KOPT-K1 (cell line): ENCODE results near the gene SLBP.
A peak's percentile ranks its signal among the peaks of the same experiment; 100 is the strongest.
"Not testable (repeated sequence)": the region's sequence is repeated elsewhere in the genome, so short reads cannot be mapped to it uniquely, and the experiment has no call there.

ENCODE experiments used
- H3K27ac ChIP-seq: fragments of 200-600 bp; sonication (generic); 2 replicates; pipeline ENCODE4 v1.5.1; 2016; ENCODE audit warnings: antibody characterized with exemption, mild to moderate bottlenecking, low read depth, low read length; ENCODE audit not compliant: poor library complexity, severe bottlenecking
- H3K36me3 ChIP-seq: fragments of 200-600 bp; sonication (generic); 2 replicates; pipeline ENCODE4 v1.5.1; 2017; ENCODE audit warnings: antibody characterized with exemption, mild to moderate bottlenecking, low read length, moderate library complexity; ENCODE audit not compliant: insufficient read depth
- H3K9me3 ChIP-seq: fragments of 200-600 bp; sonication (generic); 2 replicates; pipeline ENCODE4 v1.5.1; 2017; ENCODE audit warnings: antibody characterized with exemption, low read length, mild to moderate bottlenecking; ENCODE audit not compliant: insufficient read depth, poor library complexity, severe bottlenecking

The SLBP gene

DNA sequence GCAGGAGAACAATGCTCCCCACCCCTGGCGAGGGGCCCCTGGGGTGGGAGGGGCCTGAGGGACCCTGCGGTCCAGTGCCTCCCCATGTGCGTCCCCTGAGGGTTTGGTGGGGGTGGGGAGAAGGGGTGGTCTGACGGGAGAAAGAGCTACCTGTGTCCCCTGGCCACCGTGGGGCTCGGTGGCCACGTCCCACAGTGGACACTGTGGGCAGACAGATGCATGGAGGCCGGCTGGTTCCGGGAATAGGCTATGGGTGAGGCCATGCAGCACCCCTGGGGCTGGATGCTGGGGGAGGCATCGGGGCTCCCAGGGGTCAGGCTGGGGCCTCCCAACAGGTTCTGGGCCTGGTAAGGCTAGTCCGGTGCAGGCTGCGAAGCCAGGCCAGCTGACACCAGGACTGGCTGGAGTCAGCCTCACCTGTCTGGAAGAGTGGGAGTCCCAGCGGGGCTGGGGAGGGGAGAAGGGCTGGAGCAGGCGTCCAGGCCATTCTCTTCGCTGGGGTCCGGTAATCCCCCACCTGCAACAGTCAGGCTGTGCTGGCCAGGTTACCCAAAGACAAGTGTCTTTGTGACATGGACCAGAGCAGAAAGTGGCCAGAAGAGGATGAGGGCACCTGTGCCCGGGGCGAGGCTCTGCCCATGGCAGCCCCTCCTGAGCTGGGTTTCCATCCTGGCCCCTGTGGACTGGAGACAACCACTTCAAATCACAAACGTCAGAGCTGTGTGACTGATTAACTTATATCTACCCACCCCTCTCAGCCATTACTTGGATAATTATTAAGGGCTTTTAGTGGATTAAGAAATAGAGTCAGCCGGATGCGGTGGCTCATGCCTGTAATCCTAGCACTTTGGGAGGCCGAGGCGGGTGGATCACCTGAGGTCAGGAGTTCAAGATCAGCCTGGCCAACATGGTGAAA, 26.6 kb downstream of the SLBP start:
- Histone ChIP-seq H3K27ac (no peak overlapping the region), H3K36me3 (peaks cover 18% of the 10 kb centered on the region), H3K9me3 (no peaks in the 10 kb centered on the region)

DNA sequence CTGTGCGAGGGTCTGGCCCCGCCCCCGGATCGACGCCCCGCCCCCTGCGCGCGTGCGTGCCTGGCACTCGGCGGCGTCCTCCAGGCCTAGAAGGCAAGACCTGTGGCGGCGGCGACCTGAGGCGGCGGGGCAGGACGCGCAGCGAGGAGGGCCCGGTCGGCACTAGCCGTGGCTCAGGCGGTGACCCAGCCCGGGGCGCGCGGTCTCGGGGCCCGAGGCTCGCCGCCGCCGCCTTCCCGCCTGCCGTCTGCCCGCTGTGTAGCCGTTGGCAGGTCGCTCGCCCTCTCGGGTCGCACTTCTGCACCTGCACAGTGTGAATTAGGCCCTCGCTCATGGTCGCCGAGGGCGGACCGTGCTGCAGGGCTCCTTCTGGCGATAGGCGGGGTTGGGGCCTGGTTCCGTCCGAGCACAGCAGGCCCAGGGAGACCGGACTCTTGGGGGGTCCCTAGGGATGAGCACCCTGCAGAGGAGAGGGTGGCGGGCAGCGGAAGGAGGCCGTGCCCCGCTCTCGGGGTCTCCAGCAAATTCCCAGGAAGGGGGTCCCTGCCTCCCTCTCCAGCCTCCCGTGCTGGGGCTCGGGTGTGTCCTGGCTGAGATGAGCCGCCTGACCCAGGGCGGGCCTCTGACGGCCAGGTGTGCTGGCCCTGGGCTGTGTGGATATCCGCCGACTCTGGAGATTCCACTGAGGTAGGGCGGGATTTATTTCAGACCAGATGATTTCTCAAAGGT, 27.4 kb downstream of the SLBP start:
- Histone ChIP-seq H3K27ac (no peak overlapping the region), H3K36me3 (peaks cover 9% of the 10 kb centered on the region), H3K9me3 (no peaks in the 10 kb centered on the region)

DNA sequence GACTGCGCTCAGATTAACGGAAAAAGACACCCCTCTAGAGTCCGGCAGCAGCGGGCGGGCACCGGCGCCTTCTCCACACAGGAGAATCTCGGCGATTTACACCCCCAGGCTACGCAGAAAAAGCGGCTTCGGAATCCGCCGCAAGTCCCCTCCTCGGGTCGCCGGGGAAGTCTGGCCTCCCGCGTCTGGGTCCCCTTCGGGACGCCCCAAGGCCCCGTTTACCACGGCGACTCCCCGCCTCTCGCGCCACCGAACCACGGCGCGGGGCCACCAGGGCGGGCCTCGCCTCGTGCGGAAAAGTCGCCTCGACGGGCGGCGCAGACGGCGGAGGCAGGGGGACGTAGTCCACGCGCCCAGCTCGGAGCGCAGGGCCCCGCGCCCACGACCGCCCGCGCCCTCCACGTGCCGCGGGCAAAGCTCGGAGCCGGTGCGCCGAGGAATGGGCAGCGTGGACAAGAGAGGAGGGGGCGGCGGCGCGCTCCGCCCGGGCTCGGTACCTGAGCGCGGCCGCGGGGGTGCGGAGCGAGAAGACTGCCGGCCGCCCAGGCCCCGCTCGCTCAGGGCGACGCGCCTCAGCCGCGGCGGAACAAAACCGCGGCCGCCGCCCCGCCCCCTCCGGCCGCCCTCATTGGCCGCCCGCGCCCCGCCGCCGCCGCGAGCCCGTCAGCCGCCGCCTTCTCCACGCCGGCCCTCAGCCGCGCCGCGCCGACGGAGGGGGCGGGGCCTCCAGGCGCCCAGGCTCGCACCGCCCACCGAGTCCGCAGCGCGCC, 28.2 kb downstream of the SLBP start, which contains the start of gene FAM53A:
Gene FAM53A (minus strand): TSS at position 578 of the 770 bp plus-strand sequence. CDS start 15,572 bp downstream, outside the sequence.
- Histone ChIP-seq H3K36me3 (peaks cover 2% of the 10 kb centered on the region), H3K27ac (peak within 1 kb of the TSS; percentile 33), H3K9me3 (no peaks in the 10 kb centered on the region)

DNA sequence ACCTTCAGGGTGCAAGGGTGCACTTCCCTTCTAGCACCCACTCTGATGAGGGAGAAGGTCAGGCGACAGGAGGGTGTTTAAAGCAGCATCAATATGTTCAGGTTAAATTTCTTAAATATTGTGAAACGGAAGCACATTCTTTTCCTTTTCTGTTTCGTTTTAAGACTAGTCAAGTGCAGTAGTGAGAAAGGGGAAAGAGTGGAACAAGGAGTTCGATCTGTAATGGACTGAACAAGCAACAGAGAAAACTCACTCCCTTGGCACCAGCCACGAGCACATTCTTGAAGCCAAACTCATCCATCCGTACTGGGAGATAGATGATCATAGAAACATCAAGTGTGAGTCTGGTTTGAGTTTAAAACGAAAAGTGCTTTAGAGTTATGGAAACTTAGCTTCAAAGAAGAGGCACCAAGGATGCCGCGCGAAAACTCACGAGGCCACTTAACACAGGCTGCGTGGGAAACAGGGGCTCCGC, 28.8 kb downstream of the SLBP start:
- Histone ChIP-seq H3K9me3 (no peaks in the 10 kb centered on the region), H3K36me3 (no peaks in the 10 kb centered on the region), H3K27ac (no peak overlapping the region)

DNA sequence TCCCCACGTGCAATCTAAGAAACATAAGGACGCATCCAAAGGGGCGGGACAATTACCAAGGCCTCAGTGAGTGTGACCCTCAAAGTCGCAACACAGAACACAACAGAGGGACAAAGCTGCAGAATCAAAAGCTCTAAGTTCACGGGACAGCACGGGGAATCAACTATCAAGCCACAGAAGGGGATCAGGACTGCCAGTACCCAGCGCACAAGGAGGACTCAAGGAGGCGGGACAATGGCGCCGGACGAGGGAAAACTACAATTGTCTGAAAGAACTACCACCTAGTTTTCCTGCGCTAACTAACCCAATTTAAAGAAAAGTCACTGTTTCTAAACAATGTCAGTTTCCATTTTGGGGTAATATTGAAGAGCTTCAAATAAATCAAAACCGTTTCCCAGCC, 29.3 kb downstream of the SLBP start:
- Histone ChIP-seq H3K27ac (no peak overlapping the region), H3K36me3 (no peaks in the 10 kb centered on the region), H3K9me3 (no peaks in the 10 kb centered on the region)

DNA sequence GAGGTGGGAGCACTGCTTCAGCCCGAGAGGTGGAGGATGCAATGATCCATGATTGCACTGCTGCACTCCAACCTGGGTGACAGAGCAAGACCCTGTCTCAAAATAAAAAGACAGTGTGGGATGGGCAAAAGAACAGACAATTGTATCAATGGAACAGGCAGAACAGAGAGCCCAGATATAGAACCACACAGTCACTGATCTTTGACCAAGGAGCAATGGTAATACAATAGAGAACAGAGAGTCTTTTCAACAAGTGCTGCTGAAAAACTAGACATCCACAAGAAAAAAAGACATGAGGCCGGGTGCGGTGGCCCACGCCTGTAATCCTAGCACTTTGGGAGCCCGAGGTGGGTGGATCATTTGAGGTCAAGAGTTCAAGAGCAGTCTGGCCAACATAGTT, 33.9 kb downstream of the SLBP start:
- no peaks in the 10 kb centered on the region for H3K9me3 ChIP-seq
- H3K36me3 ChIP-seq, result no peaks in the 10 kb centered on the region
- no peak overlapping the region for H3K27ac ChIP-seq

DNA sequence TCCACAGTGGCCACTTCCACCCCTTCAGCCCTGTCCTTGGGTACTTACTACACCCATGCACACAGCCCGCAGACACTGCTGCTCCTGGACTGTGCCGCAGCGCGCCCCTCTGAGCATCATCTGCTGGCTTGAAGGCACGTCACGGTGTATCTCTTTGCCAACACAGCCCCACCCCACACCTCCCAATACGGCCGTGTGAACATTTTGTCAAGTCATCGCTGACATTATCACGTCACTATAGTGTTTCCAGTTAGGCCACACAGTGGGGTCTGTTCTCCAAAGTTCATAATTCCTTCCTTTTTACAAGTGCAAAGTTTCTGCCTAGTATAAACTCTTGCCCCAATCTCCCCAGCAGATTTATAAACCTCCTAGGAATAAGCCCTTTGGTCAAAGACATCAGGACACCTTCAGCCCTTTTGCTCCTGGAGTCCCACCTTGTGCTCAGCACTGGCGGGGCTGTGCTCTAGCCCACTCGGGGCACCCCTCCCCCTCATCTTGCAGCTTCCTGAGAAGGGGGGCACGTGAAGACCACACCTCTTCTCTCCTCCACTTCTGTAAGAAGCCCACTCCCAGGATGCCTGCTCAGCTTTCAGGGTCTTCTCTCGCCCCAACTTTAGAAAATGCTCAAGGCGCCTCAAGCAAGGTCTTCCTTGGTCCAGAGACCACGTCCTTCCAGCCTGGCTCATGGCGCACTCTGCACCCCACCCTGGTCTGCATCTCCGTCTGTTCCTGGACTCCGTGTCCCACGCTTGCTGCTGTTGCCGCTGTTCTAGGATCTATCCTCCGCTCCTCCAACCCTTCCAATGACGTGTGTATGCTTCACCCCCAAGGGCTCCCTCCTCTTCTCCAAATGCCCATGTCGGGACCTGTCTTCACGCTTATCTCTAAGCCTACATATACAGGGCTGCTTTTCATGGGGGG, 35.3 kb downstream of the SLBP start:
- no peaks in the 10 kb centered on the region for H3K9me3 ChIP-seq

DNA sequence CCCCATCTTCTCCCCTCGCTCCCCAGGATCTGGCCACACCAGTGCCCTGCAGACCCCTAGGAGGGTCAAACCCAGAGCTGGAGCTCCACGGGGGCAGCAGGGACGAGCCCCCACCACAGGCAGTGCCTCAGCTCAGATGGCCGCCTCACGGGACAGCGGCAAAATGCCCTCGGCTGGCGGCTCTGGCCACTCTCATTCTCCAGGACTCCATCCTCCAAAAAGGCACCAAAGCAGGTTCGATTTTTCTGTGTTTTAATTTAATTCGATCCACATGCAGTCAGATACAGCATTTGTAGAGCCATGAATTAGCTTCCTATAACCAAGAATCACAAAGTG, 36.3 kb downstream of the SLBP start:
- H3K9me3 ChIP-seq, result no peaks in the 10 kb centered on the region
- no peak overlapping the region for H3K27ac ChIP-seq
- no peaks in the 10 kb centered on the region for H3K36me3 ChIP-seq

More for the DNA sequence above, 35.3 kb downstream of the SLBP start:
- H3K27ac ChIP-seq, result no peak overlapping the region
- no peaks in the 10 kb centered on the region for H3K36me3 ChIP-seq

DNA sequence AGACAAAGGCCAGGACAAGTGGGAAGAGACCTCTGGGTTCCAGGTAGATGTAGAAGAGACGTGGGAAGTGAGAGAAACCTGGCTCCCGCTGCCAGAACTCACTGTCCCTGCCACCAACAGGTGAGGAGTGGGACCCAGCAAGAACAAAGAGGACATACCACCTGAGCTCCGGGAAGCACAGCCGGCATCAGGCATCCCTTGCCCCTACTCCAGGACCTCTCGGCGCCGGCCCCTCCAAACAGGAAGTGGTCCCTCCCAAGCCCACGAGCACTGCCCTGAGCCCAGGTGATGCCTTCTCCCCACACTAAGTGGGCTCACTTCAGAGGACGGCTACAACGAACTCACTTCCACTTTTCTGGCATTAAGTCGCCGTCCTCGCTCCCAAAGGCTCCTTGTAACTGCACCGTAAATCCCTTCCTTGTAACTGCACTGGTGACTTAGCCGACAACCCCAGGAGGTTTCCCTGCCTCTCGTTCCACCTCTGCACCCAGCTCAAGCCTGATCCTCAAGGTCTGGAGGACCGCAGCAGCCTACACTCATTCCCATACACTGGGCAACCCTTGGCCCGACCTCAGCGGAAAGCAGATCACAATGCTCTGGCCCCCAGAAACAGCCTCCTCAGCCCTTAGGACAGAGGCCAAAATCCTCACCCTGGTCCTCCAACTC, 36.9 kb downstream of the SLBP start:
- H3K9me3 ChIP-seq, result no peaks in the 10 kb centered on the region
- no peak overlapping the region for H3K27ac ChIP-seq
- H3K36me3 ChIP-seq, result no peaks in the 10 kb centered on the region

DNA sequence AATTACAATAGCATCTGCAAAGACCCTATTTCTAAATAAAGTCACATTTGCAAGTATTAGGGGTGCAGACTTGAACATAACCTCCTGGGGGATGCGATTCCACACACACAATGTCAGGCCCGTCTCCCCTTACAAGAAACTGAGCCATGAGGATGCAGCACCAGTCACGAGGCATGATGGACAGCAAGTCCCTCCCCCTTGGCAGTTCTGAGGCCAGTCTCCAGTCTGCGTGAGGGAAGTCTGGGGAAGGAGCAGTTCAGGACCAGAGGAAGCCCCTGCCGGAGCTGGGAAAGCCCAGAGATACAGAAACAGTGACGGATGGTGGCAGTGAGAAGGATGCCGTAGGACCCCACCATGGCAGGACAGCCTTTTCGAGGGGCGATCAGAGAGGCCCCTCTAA, 37.4 kb downstream of the SLBP start:
- H3K36me3 ChIP-seq, result no peaks in the 10 kb centered on the region
- no peaks in the 10 kb centered on the region for H3K9me3 ChIP-seq
- no peak overlapping the region for H3K27ac ChIP-seq

DNA sequence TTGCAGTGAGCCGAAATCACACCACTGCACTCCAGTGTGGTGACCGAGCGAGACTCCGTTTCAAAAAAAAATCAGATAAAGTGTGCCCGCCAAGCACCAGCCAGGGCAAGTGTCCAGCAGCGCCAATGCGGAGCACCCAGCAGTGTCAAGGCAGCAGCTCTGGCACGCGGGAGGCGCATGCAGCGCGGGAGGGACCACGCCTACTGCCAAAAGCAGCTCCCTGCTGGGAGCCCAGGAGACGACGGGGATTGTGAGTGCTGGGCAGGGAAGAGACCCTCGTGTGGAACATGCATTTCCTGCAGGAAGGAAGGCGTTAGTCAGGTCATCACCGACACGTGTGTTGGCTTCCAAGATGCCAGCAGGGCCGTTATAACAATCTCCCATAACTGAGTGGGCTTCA, 38.4 kb downstream of the SLBP start:
- H3K36me3 ChIP-seq, result no peaks in the 10 kb centered on the region
- no peaks in the 10 kb centered on the region for H3K9me3 ChIP-seq

DNA sequence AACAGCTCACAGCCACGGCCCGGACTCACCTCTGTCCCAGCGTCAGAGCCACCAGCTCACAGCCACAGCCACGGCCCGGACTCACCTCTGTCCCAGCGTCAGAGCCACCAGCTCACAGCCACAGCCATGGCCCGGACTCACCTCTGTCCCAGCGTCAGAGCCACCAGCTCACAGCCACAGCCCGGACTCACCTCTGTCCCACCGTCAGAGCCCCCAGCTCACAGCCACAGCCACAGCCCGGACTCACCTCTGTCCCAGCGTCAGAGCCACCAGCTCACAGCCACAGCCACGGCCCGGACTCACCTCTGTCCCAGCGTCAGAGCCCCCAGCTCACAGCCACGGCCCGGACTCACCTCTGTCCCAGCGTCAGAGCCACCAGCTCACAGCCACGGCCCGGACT, 41.1 kb downstream of the SLBP start:
- H3K36me3 ChIP-seq, H3K27ac ChIP-seq, H3K9me3 ChIP-seq: not testable (repeated sequence)

More for the DNA sequence above, 38.4 kb downstream of the SLBP start:
- no peak overlapping the region for H3K27ac ChIP-seq

DNA sequence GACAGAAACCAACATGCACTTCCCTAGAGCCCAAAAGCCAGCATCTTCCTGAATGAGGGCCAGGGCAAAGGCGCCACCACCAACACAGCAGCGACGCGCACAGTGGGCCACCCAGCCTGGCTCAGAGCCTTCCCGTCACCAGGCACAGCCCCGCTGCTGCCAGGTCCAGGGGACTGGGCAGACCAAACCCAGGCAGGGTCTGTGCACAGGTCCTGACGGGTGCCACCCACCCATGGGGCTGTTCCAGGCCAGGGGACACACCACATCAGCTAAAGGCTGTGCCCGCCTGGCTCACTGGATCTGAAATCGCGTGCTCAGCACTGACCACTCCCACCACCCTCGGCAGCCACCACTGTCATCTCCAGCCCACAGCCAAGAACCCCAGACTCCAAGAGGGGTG, 41.8 kb downstream of the SLBP start:
- H3K27ac ChIP-seq, result no peak overlapping the region
- no peaks in the 10 kb centered on the region for H3K36me3 ChIP-seq
- no peaks in the 10 kb centered on the region for H3K9me3 ChIP-seq

DNA sequence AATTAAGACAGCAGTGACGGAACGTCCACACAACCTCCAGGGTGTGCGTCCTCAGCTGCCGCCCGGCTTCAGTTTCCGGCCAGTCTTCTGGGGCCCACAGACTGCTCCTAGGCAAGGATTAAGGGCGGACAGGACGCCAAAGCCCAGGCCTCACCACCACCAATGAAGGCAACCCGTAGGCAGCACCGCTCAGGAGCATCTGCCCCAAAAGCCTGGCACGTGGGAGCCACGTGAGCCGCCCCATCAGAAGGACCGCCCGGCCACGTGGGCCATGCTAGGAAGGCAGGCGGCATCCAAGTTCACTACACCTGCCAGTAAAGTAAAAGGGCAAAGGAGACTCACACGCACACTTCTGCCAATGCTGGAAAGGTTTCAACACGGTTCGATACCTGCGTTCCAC, 42.3 kb downstream of the SLBP start:
- H3K27ac ChIP-seq, result no peak overlapping the region
- H3K36me3 ChIP-seq, result no peaks in the 10 kb centered on the region
- H3K9me3 ChIP-seq, result no peaks in the 10 kb centered on the region
